Measurements from ENCODE around the gene SUN1. TPM values are rescaled to one million over a fixed set of nuclear protein-coding genes. Genes with fewer than 3 reads are reported as not detected.

Gene SUN1
- total RNA-seq, 2 experiments from 2014 or later, result 83.4 to 105 TPM

- H3K36me3 ChIP-seq (ENCODE audit: insufficient read depth, low read length), result no peaks in the 10 kb centered on the region
- no peak for TF ChIP-seq EZH2phosphoT487 (IDR thresholded peaks at IDR 0.05; ENCODE audit: borderline replicate concordance, low read depth, low read length)
- TF ChIP-seq CTCF (conservative IDR thresholded peaks at IDR 0.05; ENCODE audit: low read length), result no peak
- intact Hi-C loops (cut with micrococcal nuclease; ENCODE audit: unreplicated experiment), result no loop called here
- H3K4me3 ChIP-seq (ENCODE audit: low read depth, low read length, poor library complexity, severe bottlenecking), result no peak overlapping the region
- no peaks in the 10 kb centered on the region for H4K20me1 ChIP-seq (ENCODE audit: insufficient read depth, low read length)
- no TSS peak for BruUV-seq (replicated peaks)
- H3K9me2 ChIP-seq (ENCODE audit: insufficient read depth, low read length), result no peaks in the 10 kb centered on the region
- POLR2A ChIA-PET, result no interaction called here
- H3K79me2 ChIP-seq (ENCODE audit: insufficient read depth, low read depth, low read length), result no peaks in the 10 kb centered on the region
- CTCF ChIA-PET (ENCODE audit: unreplicated experiment), result no interaction called here
- no peak overlapping the region for H3K27ac ChIP-seq (ENCODE audit: low read depth, low read length, poor library complexity, severe bottlenecking)
- no peak overlapping the region for H2AFZ ChIP-seq (ENCODE audit: low read length)
- H3K4me1 ChIP-seq (ENCODE audit: insufficient read depth, low read length, poor library complexity, severe bottlenecking), result peaks cover 2% of the 10 kb centered on the region
- no peaks in the 10 kb centered on the region for H3K9me3 ChIP-seq (ENCODE audit: low read length)
- DNase-seq (ENCODE audit: low spot score), result no peak
- H3K4me2 ChIP-seq (ENCODE audit: low read length), result no peak overlapping the region
Measured at GRCh38 chr7:915291-916218, 83.3 kb downstream of the SUN1 start.

- H3K79me2 ChIP-seq (ENCODE audit: insufficient read depth, low read depth, low read length), result no peaks in the 10 kb centered on the region
- H3K36me3 ChIP-seq (ENCODE audit: insufficient read depth, low read length), result no peaks in the 10 kb centered on the region
- no peak overlapping the region for H2AFZ ChIP-seq (ENCODE audit: low read length)
- H3K27ac ChIP-seq (ENCODE audit: low read depth, low read length, poor library complexity, severe bottlenecking), result no peak overlapping the region
- intact Hi-C loops (cut with micrococcal nuclease; ENCODE audit: unreplicated experiment), result no loop called here
- H3K4me1 ChIP-seq (ENCODE audit: insufficient read depth, low read length, poor library complexity, severe bottlenecking), result no peaks in the 10 kb centered on the region
- ChIA-PET POLR2A (no interaction called here), CTCF (ENCODE audit: unreplicated experiment) (no interaction called here)
- H4K20me1 ChIP-seq (ENCODE audit: insufficient read depth, low read length), result no peaks in the 10 kb centered on the region
- H3K4me3 ChIP-seq (ENCODE audit: low read depth, low read length, poor library complexity, severe bottlenecking), result no peak overlapping the region
- TF ChIP-seq CTCF (conservative IDR thresholded peaks at IDR 0.05; ENCODE audit: low read length), result no peak
- no peak for TF ChIP-seq EZH2phosphoT487 (IDR thresholded peaks at IDR 0.05; ENCODE audit: borderline replicate concordance, low read depth, low read length)
- H3K9me2 ChIP-seq (ENCODE audit: insufficient read depth, low read length), result no peaks in the 10 kb centered on the region
- no TSS peak for BruUV-seq (replicated peaks)
- no peak for DNase-seq (ENCODE audit: low spot score)
- H3K4me2 ChIP-seq (ENCODE audit: low read length), result no peak overlapping the region
- H3K9me3 ChIP-seq (ENCODE audit: low read length), result no peaks in the 10 kb centered on the region
Measured at GRCh38 chr7:916291-916941, 84.1 kb downstream of the SUN1 start.
